Epithelial cell of proximal tubule (primary cell): ENCODE data around the gene EDN2. TPM values are rescaled to one million over a fixed set of nuclear protein-coding genes. Genes with fewer than 3 reads are reported as not detected.

Source experiments
- DNase-seq: peaks from one replicate; pipeline ENCODE4 v3.0.0-alpha.2; 2011; ENCODE audit warnings: low read depth
- H3K4me3 ChIP-seq: 2 replicates; pipeline ENCODE4 v1.5.1; 2011; ENCODE audit warnings: low read depth, mild to moderate bottlenecking, low read length
- total RNA-seq: library from RNA; depleted of rRNA; stranded (reverse); fragments of >200 nt; gene quantifications from 2 replicates; pipeline ENCODE4 v1.2.3, GENCODE V29; 2015
- TF ChIP-seq, protein P1 (sequence below): conservative IDR thresholded peaks from 2 replicates; pipeline ENCODE4 v1.5.1; 2012; ENCODE audit warnings: low read depth, mild to moderate bottlenecking, low read length

EDN2 gene
- total RNA-seq, 1 donor from 2014 or later: 6.3 TPM

DNA sequence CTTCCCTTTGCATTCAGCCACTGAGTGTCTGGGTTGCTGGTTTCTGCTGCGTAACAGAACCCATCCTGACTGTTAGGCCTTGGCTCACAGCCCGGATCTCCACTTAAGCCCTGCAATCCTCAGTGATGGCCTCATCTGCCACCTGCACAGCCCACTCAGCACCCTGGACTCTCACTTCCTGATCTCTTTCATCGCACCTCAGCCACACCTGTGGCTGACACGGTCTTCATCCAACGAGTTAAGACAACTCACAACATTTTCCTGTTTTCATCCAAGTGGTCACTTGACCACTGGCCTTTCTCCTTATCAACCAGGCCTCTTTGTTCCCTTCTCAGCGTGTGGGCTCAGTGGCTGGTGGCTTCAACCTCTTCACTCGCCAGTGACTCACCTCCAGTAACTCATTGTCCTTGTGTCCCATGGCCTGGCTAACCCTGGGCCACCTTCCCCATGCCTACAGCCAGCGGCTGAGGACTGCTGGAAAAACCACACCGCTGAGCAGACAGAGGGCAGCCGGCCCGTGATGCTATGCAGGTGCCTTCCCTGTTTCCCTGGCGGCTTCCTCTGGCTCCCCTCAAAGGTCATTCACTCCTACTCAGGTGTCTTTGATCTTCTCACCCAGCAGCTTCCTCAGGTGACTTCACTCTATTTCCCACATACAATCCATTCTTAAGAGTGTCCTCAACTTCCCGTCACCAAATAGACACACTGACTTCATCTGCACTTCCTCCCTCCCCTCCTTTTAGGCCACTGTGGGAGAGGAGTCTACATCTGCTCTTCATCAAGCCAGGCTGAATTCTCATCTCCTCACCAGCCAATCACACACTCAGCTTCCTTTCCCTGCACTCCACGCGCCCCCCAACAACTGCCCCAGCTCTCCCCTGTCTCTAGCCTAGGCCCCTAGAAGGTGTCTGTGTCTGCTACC, 19.9 kb upstream of the EDN2 start:
- TF ChIP-seq, protein P1, sequence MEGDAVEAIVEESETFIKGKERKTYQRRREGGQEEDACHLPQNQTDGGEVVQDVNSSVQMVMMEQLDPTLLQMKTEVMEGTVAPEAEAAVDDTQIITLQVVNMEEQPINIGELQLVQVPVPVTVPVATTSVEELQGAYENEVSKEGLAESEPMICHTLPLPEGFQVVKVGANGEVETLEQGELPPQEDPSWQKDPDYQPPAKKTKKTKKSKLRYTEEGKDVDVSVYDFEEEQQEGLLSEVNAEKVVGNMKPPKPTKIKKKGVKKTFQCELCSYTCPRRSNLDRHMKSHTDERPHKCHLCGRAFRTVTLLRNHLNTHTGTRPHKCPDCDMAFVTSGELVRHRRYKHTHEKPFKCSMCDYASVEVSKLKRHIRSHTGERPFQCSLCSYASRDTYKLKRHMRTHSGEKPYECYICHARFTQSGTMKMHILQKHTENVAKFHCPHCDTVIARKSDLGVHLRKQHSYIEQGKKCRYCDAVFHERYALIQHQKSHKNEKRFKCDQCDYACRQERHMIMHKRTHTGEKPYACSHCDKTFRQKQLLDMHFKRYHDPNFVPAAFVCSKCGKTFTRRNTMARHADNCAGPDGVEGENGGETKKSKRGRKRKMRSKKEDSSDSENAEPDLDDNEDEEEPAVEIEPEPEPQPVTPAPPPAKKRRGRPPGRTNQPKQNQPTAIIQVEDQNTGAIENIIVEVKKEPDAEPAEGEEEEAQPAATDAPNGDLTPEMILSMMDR: no peak
- no peak overlapping the region for H3K4me3 ChIP-seq
- no peak for DNase-seq

DNA sequence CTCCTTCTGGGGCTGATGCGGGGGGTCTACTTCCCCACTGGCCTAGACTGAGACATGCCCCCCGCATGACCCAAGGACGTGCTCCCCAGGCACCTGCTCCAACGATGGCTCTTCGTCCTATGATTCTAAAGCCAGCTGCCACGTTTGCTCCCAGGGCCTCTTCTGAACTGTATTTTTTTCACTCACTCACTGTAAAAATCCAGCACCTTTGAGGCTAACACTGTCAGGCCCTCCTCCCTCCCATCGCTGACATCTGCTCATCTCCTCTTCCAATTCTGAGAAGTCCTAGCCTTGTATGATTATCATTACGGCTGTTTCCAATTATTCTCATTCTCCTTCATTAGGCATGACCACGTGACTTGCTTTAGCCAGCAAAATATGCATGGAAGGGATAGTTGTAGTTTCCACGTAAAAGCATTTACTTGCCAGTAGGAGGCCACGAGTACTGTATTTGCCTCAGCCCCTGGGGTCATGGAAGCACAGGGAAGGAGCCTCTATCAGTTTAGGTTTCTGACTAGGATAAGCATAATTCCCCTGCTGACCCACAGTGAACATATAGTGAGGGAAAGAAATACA, 19.1 kb upstream of the EDN2 start:
- H3K4me3 ChIP-seq: no peak overlapping the region
- no peak for DNase-seq
- TF ChIP-seq, protein P1: no peak

DNA sequence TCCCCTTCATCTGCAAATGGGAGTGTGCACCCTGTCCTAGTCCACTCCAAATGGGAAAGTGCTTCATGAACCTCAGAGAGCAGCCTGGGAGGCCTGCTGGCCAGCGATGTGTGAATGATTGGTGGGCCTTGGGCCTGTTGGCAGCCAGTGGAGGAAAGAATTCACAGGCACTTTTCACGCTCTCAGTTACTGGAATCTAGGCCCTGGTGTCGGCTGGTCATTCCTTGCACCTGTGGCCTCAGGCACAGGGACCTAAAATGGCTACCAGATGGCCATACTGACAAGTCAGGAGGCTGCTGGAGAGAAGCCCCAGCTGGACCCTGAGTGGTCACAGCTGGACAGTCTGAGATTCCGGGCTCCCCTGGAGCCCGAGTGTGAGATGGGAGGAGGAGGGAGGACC, 18.4 kb upstream of the EDN2 start:
- no peak for DNase-seq
- TF ChIP-seq, protein P1: no peak

GRCh38 chr1:41501581-41501980, 17.1 kb upstream of the EDN2 start:
- DNase-seq: no peak
- TF ChIP-seq, protein P1: no peak
- H3K4me3 ChIP-seq: no peak overlapping the region

More for the DNA sequence above, 18.4 kb upstream of the EDN2 start:
- no peak overlapping the region for H3K4me3 ChIP-seq

- no peak overlapping the region for H3K4me3 ChIP-seq
- TF ChIP-seq, protein P1: no peak
- no peak for DNase-seq
These were observed 16.5 kb upstream of the EDN2 start for GRCh38 chr1:41500781-41501518.

DNA sequence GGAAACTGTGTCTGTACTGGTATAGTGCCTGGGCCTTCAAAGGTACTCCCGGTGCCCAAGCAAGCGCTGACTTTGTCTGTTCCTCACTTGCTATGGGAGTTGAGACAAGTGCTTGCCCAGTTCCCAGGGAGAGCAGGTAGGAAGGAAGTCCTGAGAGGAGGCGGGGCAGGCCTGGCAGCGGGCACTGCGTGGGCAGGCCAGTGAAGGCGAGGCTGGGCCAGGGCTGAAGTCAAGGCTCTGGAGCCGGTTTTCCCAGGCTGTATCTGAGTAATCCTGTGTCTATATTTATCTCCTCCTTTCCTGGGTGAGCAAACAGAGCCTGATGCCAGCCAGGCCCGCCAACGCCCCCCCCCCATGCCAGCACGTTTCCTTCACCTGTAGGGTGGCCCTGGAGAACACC, 15.9 kb upstream of the EDN2 start:
- no peak overlapping the region for H3K4me3 ChIP-seq
- DNase-seq: no peak
- TF ChIP-seq, protein P1: no peak
